ENCODE measurements around the gene ADPRM.

ADPRM gene

DNA sequence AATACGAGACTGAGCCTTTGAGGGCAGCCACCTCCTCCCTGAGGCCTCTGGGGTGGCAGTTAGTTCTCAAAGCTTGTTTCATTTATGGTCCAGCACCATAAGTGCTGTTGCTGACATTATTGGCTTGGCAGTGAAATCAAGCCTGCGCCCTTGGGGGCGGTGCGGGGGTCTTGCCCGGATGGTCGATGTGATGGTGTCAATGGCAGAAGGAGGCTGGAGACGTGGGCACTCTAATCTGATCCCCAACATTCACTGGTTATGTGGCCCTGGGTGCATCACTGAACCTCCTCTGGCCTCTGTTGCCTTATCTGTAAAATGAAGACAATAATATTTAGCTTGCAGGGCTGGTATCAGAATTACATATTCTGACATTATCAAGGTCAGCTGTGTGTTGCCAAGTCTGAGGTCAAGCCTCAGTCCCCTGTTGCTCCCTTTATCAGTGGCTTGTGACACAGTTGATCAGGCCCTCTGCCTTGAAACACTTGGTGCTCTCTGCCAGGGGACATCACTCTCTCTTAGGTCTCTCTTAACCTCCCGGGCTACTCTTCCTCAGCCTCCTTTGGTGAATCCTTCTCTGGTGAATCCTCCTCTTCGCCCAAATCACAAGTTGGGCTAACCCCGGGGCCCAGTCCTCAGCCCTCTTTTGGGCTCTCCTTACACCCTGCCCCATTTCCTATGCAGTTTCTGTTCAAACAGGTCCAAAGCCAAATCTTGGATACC is 44.2 kb downstream of the ADPRM start:
- no peak for DNase-seq (ENCODE audit: low spot score)

DNA sequence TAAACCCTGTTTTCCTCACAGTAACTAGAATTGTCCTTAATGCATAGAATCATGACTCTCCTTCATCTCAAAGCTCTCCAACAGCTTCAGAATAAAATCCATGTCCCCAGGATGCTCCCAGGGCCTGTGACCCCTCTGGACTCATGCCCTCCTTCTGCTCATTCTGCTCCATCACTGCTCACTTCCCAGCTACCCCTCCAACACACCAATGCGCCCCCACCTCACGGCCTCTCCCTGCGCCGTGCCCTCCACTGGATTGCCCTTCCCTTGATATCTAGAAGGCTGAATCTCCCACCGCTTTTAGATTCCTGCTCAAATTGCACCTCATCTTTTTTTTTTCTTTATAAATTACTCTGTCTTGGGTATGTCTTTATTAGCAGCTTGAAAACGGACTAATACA is 45.0 kb downstream of the ADPRM start:
- DNase-seq (ENCODE audit: low spot score): no peak

GRCh38 chr17:10743316-10744009 is 46.1 kb downstream of the ADPRM start:
- no peak for DNase-seq (ENCODE audit: low spot score)

DNA sequence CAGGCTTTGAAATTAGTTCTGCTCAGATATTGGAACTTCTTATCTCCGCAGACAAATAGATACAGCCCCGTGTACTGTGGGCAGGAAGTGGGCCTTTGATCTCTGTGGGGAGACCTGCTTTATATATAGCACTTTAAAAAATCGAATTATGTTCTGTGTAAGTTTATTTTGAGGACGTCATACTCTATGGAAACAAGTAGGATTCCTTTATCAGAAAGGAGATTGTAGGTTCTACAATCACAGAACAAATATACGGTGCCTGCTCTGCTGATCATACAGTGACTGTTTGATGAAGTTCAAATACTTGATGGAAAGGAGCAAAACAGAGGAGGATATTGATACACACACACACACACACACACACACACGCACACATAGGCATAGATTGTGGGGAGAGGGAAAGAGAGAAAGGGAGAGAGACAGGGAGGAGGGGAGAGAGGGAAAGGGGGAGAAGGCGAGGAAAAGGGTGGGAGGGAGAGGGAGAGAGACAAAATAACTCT is 47.2 kb downstream of the ADPRM start:
- no peak for DNase-seq (ENCODE audit: low spot score)

- no peak for DNase-seq (ENCODE audit: low spot score)
Measured at GRCh38 chr17:10745231-10745630, 47.8 kb downstream of the ADPRM start.

GRCh38 chr17:10748531-10749181 is 51.3 kb downstream of the ADPRM start:
- DNase-seq (ENCODE audit: low spot score): no peak

DNA sequence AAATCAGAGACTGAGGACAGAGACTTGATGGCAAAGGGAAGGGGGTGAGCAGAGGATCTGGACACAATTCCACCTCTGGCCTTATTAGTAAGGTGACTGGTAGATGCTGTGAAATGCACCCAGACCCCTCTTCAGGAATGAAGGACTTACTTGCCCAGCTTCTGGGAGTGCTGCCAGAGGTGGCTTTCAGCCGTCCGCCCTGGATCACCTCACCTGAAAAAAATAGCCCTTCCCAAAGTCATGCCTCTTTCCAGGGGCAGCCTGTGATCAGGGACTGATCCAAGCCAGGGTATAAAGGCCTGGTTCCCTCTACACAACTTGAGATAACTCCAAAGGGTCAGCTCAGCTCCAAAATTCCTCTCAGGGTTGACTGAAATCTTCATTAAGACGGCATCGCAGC is 52.8 kb downstream of the ADPRM start:
- DNase-seq (ENCODE audit: low spot score): no peak

GRCh38 chr17:10751563-10751962 is 54.2 kb downstream of the ADPRM start:
- DNase-seq (ENCODE audit: low spot score): no peak

- DNase-seq (ENCODE audit: low spot score): no peak
Measured at GRCh38 chr17:10752696-10753095, 55.3 kb downstream of the ADPRM start.

GRCh38 chr17:10754109-10754508 is 56.7 kb downstream of the ADPRM start:
- DNase-seq (ENCODE audit: low spot score): peak; percentile 73

- peak; percentile 58 for DNase-seq (ENCODE audit: low spot score)
Measured at GRCh38 chr17:10754861-10755591, 57.6 kb downstream of the ADPRM start.

GRCh38 chr17:10755592-10756127 is 58.3 kb downstream of the ADPRM start:
- DNase-seq (ENCODE audit: low spot score): no peak

GRCh38 chr17:10756185-10756584 is 58.8 kb downstream of the ADPRM start:
- no peak for DNase-seq (ENCODE audit: low spot score)

DNA sequence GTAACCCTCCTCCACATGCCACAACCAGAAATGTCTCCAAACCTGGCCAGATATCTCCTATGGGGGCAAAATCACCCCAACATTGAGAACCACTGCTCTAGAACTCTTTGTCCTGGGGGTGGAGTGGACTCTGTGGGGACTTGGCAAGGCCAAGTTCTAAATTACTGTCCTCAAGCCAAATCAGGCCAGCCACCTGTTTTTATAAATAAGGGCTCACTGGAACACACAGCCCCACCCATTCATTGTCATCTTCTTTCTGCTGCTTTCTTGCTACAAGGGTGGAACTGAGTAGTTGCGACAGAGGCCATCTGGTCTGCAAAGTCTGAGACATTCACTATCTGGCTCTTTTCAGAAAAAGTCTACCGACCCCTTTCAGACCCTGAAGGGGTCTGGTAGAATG is 59.2 kb downstream of the ADPRM start:
- no peak for DNase-seq (ENCODE audit: low spot score)

GRCh38 chr17:10757067-10757466 is 59.7 kb downstream of the ADPRM start:
- no peak for DNase-seq (ENCODE audit: low spot score)

DNA sequence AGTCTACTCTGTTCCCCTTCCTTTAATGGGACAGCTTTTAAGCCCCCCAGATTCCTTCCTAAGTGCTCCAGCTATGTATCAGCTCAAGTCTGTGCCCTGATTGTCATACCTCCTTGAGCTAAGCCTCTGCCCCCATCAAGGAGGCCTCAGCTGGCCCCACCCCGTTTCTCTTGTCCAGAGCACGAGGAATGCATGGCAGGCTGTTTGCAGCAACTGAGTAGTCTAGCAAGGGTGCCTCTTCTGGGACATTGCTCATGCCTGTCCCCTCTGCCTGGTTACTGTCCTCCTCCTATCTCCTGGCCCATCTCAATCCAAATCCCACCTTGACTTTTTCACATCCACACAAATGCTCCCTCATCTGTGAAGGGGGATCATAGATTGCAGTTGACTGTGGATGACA is 60.3 kb downstream of the ADPRM start:
- DNase-seq (ENCODE audit: low spot score): no peak

DNA sequence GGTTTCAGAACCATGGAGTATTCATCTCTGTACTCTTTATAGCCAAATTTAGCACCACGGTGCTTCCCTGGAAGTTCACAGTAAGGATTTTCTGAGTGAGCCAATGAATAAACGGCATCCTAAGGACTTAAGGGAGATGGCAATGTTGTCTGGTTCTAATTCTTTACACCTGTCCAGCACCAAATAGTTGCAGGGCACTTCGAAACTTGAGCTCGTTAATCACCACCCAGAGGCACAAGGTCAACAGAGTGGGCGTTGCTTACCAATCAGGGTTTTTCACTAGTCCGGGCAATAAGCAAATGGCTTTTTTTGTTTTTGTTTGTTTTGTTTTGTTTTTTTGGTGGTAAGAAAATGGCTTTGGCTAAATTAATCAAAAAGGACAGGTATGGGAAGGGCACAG is 60.7 kb downstream of the ADPRM start:
- no peak for DNase-seq (ENCODE audit: low spot score)
